ENCODE results near the gene UBE2G1. TPM values are rescaled to one million over a fixed set of nuclear protein-coding genes. Genes with fewer than 3 reads are reported as not detected.
"Not testable (repeated sequence)": the region's sequence is repeated elsewhere in the genome, so short reads cannot be mapped to it uniquely, and the experiment has no call there.

UBE2G1 gene
- total RNA-seq, 1 donor from 2014 or later = 32.9 TPM

DNA sequence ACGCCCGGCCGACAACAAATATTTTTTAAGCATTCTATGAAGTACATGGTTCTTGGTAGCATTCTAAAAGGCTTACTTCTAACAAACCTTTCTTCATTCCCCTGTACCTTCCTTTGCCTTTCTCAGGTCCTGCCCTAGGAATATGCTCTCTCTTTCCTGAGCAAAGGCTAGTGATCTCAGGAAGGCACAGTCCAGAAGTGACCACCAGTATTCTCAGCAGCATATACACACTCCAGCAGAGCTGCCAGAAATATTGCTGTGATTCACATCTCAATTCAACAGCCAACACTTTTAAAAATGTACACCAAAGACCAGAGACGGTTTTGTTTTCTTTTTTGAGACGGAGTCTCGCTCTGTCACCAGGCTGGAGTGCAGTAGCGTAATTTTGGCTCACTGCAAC, 61.3 kb downstream of the UBE2G1 start:
- DNase-seq (ENCODE audit: low read depth in 2 of 2) = no peak

DNA sequence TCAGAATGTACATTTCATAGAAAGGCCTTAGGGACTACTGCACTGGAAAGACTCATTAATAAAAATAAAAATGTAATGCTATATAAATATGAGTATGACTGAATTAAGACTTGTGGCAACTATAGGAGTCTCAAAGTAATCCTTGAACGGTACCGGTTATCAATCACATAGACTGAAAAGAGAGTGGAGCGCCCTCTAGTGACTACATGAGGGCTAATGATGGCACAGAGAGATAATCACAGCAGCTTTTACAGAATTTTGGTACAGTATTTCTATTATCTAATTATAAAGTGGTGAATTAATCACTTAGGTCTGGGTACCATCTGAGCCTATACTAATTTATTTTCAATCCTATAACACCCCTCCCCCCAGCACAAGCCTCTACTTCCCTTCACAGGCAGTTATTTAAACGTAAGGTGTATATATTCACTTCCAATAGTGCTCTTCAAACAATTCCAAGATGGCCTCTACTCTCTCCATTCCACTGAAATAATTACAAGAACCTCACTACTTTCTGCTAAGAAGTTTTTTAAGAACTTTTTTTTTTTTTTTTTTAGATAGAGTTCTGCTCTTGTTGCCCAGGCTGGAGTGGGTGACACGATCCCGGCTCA, 62.0 kb downstream of the UBE2G1 start:
- peak; percentile 49 to 64 for DNase-seq (ENCODE audit: low read depth in 2 of 2)

DNA sequence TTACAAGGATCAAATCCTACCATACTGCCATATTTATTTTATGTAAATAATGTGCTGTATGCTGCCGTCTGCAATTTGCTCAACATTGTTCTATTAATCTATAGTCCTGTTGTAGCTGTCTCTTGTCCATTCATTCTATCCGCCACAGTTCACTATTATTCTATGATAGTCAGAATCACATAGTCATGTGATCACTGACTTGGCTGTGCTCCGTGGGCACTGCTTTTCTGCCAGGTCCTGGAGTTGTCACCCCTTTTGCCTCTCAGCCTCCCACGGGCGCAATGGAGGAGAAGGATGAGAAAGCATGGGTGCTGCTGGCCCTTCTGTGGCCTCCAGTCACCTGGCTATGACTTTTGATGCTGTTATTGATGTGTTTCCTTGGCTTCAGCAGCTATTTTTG, 65.4 kb downstream of the UBE2G1 start:
- no peak for DNase-seq (ENCODE audit: low read depth in 2 of 2)

DNA sequence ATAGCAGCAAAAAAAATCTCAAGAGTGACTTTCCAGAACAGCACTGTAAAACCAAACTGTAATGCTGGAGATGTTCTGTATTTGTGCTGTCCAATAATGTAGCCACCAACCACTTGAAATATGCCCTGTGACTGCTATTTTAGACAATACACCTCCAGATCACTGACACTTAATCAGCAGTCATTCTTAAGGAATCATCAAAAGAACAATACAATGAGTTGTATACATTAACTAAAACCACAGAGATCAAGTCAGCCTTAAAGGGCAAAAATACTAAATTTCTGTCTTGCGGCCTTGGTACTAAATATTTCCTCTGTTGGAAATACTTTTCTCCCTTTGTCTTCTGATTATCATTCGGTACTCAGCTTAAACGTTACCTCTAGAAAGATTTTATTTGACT, 69.1 kb downstream of the UBE2G1 start:
- DNase-seq (ENCODE audit: low read depth in 2 of 2) = peak in 1 of 2 donors; percentile 45

DNA sequence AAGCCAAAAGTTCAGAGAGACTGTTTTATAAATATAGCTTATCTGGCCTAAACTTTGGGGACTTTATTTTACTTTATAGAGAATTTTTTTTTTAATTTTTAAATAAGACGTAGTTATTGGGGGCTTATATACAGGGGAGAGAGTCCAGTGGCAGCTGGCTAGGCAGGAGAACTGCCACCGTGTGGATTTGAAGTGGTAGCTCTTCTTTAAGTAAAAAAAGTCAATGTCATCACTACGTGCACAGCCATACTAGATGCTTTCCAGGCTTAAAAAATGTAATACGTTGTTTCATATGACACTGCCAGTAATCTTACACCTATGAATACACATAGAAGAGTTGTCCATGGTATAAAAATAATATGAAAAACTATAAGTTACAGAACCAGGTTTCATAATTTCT, 70.8 kb downstream of the UBE2G1 start:
- no peak for DNase-seq (ENCODE audit: low read depth in 2 of 2)

DNA sequence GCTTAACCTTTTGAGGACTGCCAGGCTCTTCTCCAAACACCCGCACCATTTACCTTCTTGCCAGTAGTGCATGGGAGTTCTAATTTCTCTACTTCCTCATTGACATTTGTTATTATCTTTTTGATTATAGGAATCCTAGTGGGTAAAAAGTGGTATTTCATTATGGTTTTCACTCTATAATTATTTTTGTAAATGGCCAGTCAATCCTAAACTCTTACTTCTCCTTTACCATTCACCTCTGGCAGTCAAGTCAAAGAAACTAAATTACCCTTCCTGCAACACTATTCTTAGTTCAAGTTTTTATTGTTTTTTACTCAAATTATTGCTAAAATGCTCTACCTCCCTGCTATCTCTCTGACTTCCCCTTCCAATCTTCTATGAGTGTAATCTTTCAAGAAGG, 72.9 kb downstream of the UBE2G1 start:
- no peak for DNase-seq (ENCODE audit: low read depth in 2 of 2)

DNA sequence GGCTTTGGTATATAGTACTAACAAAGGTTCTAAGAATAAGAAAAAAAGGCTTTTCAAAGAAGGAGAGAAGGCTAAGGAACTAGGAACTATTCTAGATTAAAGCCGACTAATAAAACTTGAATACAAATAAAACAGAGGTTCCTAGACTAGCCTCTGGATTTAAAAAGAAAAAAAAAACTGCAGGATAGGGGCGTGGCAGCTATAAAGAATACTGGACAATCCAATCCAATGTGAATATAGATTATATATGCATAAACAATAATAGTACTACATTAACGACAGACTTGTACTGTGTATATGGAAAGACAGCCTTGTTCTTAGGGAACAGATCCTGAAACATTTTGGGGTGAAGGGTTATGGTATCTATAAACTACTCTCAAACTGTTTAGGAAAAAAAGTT, 78.8 kb downstream of the UBE2G1 start:
- no peak for DNase-seq (ENCODE audit: low read depth in 2 of 2)

DNA sequence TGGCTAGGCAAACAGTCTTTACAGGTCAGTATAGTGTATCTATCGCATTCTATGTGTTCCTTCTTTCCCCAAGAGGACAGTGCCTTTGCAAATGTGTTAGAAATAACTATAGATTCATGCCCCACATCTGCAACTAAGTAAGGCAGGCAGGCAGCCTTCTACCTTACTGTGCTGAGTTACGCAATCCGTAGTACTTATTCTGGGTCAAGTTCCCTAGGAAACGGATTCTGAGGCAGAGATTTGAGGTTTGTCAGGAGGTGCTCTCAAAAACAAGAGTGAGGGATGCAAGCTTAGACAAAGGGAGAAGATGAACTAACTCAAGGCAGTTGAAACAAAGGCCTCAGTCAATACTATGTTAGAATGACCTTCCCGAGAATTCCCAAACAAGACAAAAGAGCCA, 90.0 kb downstream of the UBE2G1 start:
- no peak for DNase-seq (ENCODE audit: low read depth in 2 of 2)

DNA sequence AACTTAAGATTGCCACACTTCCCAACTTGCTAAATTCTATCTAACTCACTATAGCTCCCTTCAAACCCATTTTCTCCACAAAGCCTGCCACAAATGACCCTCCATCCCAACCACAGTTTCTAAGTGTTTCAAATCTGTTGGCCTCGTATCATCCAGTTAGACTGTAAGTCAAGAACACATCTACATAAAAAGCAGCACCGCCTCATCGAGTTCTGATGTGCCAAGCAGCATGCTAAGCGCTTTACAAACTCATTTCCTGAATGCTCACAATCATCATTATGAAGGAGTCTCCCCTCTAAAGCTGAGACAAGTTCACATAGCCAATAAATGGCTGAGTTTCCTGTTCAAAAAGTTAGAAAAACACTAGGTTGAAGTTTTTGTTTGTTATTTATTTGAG, 93.5 kb downstream of the UBE2G1 start:
- no peak for DNase-seq (ENCODE audit: low read depth in 2 of 2)

DNA sequence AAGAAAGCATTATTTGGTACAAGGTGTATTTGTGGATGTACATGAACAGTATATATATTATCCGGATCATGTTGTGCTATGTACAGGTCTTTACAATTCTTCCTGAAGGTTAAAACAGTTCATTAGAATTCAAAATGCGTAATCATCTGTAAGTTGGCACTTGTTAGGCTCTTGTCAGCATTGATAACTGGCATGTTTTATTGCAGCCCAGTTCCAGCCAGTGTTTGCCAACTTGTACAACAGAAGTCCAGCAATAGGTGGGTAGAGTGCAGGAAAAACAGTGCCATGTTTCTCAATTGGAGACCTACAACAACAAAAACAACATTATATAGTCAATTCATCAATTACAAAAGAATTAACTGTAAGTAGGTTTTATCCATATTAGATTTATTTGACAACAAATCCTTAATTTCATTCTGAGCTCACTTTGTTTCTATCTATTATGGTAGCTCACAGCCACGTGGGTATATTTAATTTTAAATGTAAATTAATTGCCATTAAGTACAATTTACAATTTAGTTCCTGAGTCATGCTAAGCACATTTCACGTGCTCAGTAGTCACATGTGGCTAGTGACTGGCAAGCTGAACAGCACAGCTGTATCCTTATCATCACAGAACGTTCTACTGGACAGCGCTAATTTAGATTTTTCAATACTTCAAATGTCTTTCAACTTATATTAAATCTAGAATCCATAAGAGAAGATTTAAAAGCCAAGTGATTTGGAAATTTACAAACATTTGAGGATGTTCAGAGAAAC, 94.1 kb downstream of the UBE2G1 start:
- no peak for DNase-seq (ENCODE audit: low read depth in 2 of 2)

DNA sequence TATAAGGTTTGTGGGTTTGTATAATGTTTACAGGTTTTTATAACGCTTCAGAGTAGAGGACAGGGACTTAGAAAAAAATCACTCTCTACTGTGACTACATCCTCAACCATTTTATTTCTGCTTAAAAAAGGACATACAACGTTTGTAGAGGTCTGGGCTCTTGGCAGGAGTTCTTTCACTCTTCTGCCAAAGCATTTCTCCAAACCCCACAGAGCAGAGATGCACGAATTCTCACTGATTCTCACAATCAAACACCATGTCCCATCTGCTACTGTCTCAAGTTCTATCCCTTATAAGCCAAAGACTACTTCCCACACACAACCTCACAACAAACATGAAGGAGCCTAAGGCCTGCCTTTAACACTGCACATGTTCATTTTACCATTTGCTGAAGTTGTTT, 95.7 kb downstream of the UBE2G1 start:
- no peak for DNase-seq (ENCODE audit: low read depth in 2 of 2)

DNA sequence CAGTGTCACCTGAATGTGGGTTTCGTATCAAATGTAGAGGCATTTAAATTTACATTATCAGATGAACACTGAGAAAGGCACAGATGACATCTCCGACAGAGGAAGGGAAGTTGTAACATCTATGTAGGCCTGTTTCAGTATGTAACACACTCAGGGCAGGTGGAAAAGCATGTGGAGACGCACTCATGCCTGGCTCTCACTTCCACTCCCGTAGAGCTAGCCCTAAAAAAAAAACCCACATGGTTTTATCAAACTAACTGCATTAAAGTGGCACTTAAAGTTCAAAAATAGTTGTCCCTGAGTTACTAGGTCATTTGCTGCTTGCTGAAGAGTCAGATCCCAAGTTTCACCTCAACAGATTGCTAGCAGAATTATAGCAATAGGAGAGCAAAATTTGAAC, 96.6 kb downstream of the UBE2G1 start:
- no peak for DNase-seq (ENCODE audit: low read depth in 2 of 2)

DNA sequence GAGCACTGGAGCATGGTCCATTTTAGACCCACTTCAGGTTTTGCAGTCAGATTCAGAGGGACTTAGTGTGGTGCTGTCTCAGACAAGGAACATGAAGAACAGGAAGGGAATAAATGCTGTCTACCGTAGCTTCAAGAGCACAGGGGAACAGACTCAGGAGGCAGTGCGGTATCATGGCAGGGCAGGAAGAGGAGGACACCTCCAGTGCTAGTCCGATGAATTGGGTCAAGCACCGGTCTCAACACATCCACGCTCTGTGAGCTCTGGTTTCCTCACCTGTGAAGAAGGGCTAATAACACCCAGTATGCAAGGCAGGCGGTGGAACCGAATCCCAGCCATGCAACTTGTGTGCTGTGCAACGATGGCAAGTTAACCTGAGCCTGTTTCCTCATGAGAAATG, 99.1 kb downstream of the UBE2G1 start:
- DNase-seq (ENCODE audit: low read depth in 2 of 2) = no peak

DNA sequence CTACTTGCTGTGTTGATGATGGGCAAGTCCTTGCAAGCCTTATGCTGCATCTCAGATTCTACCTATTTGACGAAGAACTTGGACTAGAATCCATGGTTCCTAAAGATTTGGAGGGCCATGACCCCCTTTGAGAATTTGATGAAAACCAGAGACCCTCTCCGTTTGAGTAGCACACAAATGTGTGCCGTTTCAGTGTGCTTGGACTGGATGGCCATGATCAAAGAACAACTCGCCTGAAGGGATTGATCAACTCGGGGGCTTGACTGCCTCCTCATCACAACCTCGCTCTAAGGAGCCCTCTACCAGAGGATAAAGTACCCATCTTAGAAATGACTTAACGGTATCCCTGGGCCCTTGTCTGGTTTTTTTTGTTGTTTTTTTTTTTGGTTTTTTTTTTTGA, 99.9 kb downstream of the UBE2G1 start:
- no peak for DNase-seq (ENCODE audit: low read depth in 2 of 2)

DNA sequence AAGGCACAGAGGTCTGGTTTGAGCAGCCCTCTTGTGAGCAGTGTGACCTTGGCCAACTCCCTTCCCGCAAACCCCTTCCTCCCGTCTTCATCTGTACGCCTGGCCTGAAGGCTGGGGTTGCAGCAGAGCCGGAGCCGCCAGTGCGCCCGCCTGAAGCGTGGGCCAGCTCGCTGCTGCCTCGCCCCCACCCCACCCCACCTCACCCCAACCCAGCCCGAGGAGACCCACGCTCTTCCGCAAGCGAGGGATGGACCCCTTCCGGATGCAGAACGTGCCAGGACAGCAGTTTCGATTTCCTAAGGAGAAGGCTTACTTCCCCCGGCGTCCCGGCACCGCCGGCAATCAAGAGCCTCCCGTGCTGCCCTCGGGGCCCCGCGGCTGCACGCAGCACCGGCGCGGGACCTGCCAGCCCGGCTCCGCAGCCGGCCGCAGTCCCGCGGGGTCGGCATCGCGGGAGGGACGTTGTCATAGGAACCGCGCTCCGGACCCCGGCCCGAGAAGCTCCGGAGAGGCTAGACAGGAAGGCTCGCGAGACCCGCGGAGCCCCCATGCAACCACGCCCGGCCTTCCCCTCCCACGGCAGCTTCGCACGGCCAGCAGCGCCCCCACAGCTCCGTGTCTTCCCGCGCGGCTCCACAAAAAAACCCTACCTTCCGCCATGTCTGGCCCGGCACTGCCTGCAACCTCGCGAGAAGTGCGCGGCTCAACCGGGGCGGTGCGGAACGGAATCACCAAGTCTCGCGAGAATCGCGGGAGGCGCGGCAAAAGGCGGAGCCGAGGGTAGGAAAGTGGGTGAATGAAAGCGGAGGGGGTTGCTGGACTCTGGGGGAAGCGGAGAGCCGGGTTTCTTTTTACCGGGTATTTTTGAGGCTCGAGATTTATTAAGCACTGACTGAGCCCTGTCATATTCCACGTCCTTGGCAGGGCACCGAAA, 102.9 kb downstream of the UBE2G1 start, which contains the start of gene ANKFY1:
Gene ANKFY1, minus strand, starts transcription at position 698 of the 934 bp plus-strand sequence. Its CDS starts 38 bp downstream, at position 660.
- peak; percentile 95 to 96 for DNase-seq (ENCODE audit: low read depth in 2 of 2)

DNA sequence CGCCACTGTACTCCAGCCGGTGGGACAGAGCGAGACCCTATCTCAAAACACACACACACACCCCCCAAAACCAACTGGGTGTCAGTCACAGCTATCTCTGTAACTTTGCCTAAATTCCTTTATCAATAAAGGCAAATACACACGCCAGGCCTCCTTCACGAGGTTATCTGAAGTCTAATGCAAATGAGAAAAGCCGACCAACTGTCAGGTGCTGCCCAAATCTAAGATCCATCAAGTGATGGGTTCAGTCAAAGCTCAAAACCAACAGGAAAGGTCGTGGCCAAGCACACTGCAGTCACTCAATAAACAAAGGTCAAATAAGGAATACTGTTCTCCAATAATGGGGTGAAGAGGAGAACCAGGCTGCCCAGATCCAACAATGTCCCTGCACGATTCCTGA, 103.8 kb downstream of the UBE2G1 start:
- DNase-seq (ENCODE audit: low read depth in 2 of 2) = no peak

DNA sequence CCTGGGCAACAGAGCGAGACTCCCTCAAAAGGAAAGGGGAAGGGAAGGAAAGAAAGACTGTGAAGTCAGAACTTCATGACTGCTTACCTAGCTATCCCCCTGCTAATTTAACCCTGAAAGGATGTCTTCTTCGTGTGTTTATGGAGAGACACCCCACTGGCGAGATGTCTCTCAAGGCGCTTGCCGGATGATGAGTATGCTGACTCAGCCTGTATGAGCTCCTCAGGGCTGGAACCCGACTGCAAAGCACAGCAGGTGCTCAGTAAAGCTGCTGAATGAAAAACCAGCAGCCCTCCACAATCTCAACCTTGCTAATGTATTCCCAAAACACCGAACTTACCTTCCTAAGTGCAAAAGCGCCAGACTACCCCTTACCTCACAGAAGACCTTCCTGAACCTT, 105.0 kb downstream of the UBE2G1 start:
- no peak for DNase-seq (ENCODE audit: low read depth in 2 of 2)

DNA sequence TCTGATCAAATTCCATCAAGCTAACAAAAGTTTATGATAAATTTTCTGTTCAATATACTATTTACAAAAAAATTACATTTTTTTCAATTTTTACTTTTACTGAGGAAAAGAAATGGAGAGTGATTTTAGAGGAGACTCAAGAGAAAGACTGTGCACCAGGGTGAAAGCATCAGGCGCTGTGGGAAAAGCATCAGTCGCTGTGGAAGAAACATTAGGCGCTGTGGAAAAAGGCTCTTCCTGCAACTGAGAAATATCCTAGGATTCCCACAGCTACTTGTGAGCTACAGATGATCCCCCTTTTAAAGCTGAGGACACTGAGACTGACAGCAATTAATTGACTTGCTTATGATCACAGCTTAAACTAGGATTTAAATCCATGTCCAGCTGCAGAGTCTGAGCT, 107.6 kb downstream of the UBE2G1 start:
- no peak for DNase-seq (ENCODE audit: low read depth in 2 of 2)

DNA sequence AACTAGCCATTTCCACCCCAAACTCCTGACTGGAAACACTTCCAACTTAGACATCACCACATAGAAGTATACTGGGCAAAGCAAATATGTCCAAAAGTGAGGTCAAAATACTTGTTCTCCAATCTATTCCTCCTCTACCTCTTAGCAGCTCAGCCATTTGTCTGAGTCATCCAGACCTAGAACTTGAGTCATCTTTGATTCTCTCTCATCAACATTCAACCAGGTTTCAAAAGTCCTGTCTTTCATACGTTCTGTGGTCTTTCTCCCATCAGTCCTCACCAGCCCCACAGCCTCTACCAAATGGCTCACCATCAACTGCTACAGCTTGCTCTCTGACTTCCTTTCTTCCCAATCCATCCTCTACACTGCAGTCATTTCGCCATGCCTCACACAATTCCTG, 109.5 kb downstream of the UBE2G1 start:
- DNase-seq (ENCODE audit: low read depth in 2 of 2) = no peak

DNA sequence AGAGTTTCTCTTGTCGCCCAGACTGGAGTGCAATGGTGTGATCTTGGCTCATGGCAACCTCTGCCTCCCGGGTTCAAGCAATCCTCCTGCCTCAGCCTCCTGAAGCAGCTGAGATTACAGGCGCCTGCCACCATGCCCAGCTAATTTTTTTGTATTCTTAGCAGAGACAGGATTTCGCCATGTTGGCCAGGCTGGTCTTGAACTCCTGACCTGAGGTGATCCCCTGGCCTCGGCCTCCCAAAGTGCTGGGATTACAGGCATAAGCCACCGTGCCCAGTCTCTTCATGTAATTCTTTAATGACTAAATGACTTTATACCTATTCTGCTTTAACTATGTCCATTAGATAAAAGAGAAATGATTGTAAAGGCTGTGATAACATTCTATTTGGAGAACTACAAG, 111.2 kb downstream of the UBE2G1 start:
- DNase-seq (ENCODE audit: low read depth in 2 of 2) = not testable (repeated sequence)

DNA sequence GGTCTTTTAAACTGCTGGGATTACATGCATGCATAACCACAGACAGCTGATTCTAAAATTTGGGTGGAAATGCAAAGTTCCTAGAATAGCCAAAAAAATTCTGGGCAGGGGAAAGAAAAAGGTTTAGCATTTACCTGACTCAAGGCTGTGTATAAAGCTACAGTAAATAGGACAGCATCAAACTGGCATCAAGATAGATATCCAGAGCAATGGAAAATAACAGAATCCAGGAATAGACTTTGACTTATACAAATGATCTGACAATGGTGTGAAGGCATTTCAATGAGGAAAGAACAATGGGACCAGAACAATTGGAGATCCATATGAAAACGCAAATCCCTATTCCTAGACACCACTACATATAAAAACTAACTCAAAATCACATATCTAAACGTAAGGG, 115.6 kb downstream of the UBE2G1 start:
- peak in 1 of 2 donors; percentile 48 for DNase-seq (ENCODE audit: low read depth in 2 of 2)

DNA sequence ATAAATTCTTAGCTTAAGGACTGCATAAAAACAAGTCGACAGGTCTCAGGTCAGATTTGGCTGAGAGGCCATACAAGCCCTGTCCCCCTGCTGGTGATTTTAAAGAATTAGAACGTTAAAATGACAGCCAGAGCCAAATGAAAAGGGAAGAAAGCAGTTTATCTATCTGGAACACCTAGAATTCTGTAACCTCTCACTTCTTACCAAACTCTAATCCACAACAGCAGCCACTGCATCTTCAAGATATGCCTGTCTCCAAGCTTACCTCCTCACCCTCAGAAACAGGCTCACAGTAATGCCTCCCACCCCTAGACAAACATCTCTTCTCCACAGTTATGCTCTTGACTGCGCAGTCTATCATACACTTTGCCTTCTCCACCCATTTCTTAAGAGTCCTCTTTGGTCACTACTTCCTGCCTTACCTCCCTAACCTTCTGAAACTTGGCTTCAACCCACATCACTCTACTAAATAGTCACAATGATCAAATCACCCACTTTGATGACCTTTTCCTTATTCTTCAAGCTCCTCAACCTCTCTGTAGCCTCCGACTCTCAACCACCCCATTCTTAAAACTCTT, 116.9 kb downstream of the UBE2G1 start:
- peak; percentile 53 to 62 for DNase-seq (ENCODE audit: low read depth in 2 of 2)
